Measurements from ENCODE around the gene NREP. TPM values are rescaled to one million over a fixed set of nuclear protein-coding genes. Genes with fewer than 3 reads are reported as not detected.
"Not testable (repeated sequence)": the region's sequence is repeated elsewhere in the genome, so short reads cannot be mapped to it uniquely, and the experiment has no call there.

The NREP gene
- polyA plus RNA-seq, 12 donors, result 342 to 519 (median 416) TPM

DNA sequence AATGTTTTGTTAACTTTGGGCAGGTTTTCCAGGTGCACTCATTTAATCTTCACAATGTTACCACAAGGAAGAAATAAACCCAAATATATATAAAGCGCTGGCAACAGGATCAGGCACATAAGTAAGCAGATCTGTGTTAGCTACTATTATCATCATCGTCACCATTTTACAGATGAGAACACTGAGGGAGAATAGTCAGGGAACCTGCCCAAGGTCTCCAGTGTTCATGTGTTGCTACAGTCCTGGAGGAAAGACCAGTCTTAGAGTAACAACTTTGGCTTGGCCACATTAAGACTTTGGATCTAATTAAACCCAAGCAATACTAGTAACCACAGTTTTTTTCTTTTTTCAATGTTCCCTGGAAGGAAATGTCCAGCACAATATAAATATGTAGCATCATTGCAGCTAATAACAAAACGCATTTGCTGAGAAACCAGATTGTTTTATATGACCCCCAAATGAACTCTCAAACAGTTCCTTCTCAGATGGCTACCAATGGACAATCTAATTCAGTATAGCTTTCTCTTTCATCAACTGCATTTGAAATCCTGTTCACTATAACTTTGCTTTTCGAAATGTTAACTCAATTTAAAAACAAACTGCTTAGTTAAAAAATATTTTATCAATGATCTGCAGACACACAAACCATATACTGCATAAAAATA, 11.8 kb downstream of the NREP start:
- DNase-seq, result no peak

DNA sequence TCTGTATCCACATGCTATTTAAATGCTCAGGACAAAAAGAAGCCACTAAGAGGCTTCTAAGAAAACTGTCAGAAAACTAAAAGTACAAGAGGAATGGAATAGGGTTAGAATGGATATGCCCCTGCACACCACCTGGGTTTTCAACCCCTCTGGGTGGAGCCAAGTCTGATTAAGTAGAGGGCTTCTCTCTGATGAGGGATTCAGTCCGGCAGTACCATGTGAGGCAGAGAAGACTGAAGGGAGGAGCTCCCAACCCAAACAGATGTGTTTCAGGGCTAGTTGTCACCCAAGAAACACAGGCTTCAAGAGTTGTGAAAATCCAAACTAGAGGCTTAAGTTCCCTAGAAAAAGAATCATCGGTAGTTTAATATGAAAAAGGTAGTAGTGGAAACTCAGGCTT, 12.5 kb downstream of the NREP start:
- no peak for DNase-seq

DNA sequence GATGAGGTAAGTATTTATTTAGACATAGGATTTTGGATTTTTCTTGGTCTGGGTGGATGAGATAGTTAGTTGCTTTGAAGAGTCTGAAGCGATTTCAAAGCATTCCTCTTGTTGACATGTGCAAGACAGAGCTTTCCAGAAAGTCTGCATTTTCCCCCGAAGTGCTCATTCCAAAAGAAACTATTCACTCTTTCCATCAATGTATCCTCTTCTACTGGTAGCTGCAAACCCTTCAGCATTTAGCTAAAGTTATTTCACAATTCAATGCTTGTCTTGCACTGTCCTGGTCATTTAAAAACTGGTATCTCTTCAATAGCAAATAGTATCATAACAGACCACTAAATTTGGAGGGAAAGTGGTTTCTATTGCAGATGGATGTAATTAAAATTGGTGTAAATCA, 13.0 kb downstream of the NREP start:
- no peak for DNase-seq

DNA sequence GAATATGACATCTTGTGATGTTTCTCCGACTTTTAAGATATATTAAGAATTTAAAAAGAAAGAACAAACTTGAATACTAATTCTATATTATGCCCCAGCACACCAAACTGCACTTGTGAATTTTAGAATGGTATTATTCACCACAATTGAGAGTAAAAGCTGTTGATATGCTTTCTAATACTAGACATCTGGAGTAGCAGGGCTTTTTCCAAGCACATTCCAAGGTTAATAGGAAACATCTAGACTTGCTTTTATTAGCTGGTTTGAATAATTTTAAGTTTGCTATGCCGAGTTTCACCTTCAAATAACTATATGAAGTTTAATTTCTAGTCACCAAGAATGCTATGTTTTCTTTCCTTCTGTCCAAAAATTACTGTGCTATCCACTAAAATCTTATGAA, 13.5 kb downstream of the NREP start:
- DNase-seq, result no peak

DNA sequence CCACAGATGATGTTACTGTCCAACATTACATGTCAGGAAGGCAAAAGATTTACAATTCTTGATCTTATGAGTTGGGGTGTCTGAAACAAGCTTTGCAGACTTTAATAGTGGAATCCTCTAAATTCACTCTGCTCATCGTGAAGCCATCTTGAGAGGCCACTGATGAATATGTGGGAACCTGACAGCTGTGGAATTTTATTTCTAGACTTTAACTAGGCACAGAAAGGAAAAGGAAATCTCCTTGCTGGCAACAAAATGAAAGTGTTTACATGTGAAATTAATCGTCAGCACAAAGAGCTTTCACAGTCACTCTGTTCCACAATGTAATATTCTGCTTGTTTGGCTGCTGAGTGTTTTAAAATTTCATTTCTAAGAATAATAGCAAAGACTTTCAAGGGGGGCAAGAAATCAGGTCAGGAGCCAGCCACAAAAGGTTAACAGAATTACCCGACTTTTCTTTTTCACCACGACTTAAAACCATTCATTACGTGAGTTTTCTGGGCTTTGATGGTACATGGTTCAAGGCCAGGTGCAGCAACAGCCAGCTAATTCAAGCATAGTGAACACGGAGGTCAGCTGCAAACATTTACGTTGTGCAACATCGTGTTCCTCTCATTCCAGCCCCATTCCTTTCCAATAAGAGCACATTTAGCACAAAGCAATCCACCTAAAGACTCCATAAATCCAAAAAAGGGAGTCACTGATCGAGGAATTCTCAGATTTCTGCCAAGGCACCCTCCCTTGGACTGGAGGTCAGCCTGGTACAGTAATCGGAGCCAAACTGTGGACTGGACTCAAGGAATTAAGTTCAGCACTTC, 14.6 kb downstream of the NREP start:
- DNase-seq, result peak; percentile 86

DNA sequence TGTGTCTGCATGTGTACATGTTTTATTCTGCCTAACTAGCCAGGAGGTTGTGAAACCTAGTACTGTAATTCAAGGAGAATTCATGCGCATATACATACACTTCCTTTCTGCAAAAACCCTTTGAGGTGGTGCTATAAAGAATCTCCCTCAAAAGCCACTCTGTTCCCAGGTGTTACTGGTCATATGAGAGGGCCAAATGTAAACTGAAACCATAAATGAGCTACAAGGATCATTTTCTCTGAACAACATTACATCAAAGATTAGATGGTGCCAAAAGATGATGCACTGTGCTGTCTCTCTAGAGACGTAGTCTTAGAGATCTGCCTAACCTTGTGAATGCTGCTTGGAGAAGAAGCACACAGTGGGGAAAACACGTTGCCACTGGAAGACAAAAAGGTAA, 15.7 kb downstream of the NREP start:
- DNase-seq, result no peak

DNA sequence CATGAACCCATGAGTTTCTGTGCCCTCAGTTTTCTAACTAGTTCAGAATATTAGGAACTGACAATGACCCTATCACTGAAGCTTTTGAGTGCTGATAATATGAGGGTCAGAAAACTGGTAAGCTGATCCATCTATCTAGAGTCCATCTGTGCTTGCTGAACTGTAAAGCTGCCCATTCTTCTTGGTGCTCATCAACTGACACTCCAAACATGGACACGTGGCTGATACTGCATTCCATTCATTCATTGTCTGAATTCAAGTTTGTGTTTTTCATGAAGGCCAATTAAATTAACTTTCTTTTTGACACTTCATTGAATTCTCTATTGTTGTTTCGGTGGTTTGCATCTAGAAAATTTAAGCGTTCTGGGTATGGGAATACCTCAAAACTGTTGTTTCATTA, 17.6 kb downstream of the NREP start:
- no peak for DNase-seq

DNA sequence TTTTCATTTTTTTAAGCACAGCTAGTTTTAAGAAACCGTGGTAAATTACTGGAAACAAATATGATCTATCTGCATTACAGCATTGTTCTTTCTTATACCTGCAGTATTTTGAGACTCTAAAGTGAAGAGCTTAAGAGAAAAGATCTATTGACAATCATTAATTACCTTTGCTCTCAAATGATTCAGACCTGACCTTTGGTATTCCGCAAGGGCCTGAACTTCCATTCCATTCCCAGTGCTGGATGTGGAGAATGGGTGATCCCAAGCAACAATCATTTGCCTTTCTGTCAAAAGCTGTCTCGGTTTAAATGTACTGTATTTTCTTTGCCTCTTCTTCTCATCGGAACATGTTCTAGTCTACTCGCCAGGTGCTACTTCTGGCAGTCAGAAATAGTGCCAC, 18.9 kb downstream of the NREP start:
- DNase-seq, result no peak

DNA sequence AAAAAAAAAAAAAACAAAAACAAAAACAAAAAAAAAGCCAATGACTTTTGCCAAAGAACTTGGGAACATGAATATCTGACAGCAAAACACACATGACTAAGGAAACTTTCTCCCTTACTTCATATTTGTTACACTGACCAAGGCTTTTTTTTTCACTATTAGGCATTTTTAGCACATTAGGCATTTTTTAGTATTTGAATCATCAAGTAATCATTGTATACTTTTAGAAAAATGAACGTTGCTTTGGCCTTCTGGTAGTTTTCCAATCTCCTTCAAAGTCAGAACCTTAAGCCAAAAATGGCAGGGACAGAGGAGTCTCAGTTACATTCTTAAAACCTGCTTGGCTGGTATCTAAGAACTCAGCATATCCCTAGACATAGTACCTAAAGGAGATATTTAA, 19.3 kb downstream of the NREP start:
- no peak for DNase-seq

DNA sequence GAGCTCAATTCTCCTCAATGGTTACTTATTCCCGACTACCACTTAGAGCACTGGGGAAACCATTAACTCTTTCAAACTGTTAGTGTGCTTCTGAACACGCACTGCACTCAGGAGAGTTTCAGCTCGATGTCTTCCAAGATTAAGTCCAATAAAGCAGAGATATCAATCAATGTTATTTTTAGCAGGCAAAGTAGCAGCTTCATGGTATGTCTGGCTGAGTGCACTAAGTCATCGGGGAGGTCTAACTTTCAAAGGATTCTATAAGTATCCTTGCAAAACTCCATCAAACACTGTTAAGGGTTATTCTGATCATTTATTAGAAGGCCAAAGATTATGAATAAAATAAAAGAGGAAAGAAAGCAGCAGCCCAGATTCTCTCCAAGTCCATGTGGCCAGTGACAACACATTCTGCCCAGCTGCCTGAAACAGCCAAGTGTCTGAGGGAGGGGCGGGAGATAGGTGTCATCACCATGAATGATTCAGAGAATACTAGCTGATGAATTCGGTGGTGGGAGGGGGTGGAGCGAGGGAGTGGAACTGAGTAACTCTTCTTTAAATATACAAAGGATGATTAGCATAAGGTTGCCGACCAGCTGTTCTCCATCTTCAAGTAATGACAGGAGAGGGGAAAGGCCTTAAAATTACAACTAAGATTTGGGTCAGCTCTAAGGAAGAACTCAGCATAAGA, 21.3 kb downstream of the NREP start:
- no peak for DNase-seq

DNA sequence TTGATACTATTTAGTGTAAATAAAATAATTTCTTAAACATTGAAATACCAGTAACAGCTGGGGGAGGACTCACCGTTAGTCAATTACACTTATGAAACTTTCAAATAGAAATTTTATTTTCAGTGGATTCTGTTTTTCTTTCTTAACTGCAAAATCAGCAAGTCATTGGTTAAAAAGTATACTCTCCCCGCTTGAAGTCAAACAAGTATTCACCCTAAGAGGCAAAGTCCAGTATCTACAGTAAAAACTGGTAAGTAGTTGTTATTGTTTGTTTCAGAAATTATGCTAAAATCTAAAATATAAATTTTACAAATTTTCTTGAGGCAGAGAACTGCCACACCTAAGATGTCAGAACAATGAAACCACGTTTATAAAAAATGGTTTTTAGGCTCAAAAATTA, 22.4 kb downstream of the NREP start:
- no peak for DNase-seq

DNA sequence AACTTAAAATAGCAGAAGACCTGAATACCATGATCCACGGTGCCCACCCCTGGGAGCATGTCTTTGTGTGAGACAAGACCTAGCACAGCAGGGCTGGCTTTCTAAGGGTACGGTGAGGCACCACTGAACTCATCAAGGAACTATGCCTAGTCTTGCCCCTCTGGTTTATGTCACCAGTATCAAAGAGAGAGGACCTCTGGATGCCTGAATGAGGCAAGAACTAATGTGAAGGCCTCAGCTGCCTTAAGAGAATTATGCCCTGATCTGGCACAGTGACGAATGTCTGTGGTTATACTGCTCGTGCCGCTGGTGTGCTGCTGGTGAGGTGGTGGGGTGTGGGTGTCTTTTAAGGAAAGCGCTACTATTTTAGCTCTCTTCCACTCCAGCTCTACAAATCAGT, 23.0 kb downstream of the NREP start:
- DNase-seq, result no peak

DNA sequence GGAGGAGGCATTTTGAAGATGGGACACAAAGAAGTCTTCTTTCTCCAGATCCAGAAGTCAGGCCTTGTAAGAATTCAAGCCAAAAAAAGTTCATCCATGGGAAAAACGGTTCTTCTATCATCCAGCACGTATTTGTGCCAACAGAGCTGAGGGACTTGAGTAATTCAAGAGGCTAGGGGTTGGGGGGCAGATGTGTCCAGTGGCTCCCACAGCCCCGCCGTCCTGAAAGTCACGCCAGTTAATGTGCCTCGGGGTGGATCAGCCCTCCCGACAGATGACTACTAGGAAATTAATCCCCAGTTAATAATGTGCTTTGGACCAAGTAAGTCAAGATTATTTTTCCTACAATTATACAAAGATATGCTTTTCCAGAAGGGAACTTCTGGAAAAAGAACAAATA, 23.4 kb downstream of the NREP start:
- no peak for DNase-seq

DNA sequence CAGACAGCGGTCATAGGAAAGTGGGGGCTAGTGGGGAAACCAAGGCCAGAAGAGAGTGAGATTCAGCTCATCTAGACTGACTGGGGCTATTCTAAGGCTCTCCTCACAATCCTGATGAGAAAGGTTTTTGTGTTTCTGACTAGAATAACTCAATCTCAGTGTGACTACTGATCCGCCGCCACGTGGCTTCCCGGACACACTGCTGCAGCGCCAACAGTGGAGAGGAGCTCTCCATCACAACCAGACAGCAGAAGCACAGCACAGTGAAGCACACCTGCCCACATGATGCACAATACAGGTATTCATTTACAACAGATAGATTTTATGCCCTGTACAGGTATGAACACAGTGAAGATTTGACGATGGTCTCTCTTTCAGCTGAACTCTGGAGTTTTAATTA, 25.4 kb downstream of the NREP start:
- DNase-seq, result no peak

DNA sequence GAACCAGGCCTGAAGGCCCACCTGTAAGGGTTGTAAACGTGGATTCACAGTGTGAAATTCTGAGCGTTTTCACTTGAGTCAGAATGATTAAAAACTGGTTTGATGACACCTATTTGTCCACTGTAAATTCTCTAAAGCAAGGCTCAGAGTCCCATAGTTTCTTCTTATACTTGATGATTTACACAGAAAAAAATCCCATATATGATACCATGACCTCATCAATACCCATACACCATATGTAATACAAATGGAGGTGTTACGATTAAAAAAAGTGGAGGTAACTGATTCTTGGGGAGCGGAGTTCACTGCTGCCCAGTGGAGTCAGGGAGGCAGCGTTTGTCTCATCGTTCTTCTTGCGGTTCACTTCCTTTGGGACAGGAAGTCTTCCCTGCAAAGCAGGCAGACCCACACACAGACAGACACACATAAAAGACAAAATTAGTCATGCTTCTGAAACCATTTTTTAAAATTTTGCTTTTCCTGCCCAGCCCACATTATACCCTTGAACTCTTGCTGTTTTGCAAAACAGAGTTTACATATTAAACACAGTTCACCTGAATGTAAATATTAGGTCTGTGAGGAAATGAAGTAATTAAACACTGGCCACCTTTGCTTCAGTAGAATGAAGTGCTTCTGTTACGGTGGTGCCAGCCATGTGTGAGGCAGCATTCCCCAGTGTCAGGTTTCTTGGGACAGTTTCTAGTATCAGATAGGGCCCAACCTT, 26.2 kb downstream of the NREP start:
- DNase-seq, result no peak

DNA sequence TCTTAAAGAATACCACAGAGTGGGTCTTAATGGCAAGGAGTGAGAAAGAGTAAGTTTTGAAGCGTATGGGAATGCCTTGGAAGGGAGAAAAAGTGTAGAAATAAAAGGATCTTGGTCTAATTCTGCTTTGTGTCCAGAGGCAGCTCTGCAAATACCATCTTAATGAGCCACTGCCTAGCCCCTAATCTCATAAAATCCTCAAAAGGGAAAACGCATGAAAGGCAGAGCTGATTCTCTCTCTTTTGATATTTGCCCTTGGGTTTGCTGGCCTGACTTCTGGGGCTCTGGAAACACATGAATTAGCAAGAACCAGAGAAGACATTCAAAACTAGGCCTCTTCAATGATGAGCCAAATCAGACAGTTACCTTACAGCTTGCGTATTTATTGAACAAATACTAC, 28.1 kb downstream of the NREP start:
- DNase-seq, result no peak

DNA sequence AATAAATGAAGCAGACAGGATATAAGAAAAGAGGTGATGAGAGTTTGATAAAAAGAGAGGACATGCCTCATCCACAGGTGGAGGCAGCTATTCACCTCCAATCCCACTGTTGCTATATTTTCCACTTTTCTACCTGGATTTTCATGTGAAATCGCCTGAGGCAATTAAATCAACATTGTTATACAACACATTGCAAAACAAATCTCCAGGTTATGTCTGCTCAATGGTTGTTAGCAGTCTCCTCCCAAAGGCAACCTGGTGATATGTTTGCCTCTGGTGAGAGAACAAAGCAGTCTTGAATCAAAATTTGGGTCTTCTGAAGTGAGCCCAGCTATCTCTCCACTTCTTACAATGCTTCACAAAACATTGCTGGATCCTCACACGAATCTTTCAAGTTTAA, 30.0 kb downstream of the NREP start:
- no peak for DNase-seq

DNA sequence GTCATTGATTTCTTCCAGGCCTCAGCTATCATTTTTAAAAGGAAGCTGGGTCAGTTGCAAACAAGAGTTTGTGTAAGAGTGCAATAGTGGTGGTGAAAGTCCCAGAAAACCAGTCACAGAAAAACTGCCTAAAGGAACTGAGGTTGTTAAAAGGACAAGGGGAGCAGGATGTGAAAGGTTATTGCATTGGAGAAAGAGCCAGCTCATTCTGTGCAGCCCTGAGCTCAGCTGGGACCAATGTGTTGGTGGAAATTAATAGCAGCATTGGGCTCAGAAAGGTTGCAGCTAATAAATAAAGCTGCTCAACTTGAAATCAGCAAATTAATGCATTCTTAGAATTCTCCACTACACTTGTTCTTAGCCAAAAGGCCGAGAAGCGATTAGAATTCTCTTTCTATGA, 34.9 kb downstream of the NREP start:
- no peak for DNase-seq

DNA sequence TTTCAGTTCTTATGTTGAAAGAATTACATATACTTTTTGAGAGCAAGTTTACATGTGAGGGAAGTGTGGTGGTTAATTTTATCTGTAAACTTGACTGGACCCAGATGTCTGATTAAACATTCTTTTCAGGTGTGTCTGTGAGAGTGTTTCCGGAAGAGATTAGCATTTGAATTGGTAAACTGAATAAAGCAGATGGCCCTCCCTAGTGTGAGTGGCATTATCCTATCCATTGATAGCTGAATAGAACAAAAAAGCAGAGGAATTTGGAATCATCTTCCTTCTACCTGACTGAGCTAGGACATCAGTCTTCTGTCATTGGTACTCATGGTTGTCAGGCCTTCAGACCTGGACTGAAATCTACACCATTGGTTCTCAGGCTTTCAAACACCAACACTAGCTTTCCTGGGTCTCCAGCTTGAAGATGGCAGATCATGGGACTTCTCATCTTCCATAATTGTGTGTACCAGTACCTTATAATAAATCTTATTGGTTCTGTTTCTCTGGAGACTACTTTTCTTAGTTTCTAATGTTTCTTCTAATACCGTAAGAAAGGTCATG, 36.6 kb downstream of the NREP start:
- no peak for DNase-seq

DNA sequence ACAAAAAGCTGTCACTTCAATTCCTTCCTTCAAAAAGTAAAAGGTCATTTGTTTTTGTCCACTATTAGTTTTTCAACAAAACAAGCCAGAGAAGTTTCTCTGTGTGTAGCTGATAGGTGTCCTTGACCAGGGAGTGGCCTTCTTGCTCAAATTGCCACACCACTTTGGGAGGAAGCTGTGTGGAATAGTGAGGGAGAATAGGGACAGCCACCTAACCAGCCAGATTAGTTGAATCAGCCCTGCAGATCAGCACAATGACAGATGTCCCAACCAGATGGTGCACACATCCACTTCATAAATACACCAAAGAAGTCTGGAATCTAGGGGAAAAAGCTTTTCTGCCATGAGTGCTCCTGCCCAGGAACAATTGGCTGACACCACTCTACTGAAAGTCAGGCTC, 37.2 kb downstream of the NREP start:
- DNase-seq, result no peak

DNA sequence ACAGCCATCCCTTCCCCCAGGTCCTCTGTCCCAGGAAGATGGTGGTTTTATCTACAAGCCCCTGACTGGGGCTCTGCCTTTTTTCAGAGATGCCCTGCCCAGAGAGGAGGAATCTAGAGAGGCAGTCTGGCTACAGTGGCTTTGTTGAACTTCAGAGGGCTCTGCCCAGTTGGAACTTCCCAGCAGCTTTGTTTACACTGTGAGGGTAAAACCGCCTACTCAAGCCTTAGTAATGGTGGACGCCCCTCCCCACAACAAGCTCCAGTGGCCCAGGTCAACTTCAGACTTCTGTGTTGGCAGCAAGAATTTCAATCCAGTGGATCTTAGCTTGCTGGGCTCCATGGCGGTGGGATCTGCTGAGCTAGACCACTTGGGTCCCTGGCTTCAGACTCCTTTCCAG, 40.2 kb downstream of the NREP start:
- not testable (repeated sequence) for DNase-seq

DNA sequence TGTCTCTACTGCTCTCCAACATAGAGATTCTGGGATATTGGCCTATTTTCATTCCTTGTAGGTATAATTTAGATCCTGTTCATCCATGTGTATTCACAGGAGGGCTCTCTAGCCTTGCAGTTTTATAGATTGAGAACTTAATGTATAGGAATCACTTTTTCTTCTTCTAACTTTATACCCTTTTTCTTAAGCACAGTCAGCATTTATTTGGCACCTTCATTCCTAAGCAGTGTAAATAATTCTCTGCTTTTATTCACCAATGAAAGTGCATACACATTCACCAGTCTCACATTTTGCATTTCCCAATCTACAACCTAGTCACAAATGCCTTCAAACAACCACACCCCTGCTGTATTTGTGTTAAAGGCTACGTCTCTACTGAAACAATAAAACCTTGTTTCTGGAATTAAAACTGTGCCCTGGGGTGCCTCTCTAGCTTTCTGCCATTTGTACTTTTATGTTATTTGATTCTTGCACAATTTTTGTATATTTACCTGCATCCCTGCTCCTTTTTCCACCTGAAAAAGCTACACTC, 49.3 kb downstream of the NREP start:
- DNase-seq, result no peak

All from muscle of arm (tissue), 12 donors.